Epidermal melanocyte (primary cell): ENCODE results near the gene GMPR.
A peak's percentile ranks its signal among the peaks of the same experiment; 100 is the strongest.

Experiments
- DNase-seq: peaks from one replicate; pipeline ENCODE4 v3.0.0; 2011; ENCODE audit warnings: low spot score; ENCODE audit not compliant: insufficient read length

Gene GMPR

GRCh38 chr6:16326531-16326930 lies 88.1 kb downstream of the GMPR start:
- no peak for DNase-seq

- no peak for DNase-seq
Measured at GRCh38 chr6:16326971-16327776, 88.8 kb downstream of the GMPR start.

DNA sequence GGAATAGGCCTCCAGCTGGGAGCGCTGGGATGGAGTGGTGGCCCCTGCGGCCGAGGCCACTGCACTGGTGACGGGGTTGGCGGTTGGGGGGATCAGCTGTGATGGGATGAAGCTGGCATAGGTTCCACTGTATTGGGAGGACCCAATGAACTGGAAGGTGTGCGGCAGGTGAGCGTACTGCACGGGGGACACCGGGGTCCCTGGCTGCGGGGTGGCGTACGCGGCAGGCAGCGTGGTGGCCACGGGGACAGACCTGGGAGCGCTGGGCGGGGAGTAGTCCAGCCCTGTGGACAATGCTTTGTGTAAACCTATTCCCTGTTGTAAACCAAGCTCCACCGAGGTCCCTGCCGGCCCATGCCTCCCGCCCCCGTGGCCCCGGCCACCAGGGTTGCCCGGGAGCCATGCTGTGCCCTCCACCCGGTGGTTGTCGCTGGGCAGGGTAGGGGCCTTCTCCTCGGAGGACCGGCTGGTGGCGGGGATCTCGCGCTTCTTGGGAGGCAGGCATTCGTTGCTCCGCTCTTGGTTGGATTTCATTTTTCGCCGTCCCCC lies 89.5 kb downstream of the GMPR start:
- no peak for DNase-seq

DNA sequence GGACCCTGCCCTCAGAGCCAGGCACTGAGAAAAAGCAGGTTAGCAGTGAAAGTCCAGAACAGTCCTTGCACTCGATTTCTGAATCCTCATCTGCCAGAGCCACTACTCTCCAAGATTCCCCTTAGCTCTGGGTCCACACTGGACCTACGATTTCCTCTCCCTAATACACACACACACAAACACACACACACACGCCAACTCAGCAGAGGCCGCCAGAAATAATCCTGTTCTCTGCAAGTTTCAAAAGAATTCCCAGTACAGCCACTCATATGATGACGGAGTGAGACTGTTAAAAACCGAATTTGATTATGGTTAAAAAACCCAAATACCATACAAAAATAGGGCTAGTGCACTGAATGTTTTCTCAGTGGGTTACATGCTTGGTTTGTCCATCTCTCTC lies 90.8 kb downstream of the GMPR start:
- DNase-seq, result no peak

DNA sequence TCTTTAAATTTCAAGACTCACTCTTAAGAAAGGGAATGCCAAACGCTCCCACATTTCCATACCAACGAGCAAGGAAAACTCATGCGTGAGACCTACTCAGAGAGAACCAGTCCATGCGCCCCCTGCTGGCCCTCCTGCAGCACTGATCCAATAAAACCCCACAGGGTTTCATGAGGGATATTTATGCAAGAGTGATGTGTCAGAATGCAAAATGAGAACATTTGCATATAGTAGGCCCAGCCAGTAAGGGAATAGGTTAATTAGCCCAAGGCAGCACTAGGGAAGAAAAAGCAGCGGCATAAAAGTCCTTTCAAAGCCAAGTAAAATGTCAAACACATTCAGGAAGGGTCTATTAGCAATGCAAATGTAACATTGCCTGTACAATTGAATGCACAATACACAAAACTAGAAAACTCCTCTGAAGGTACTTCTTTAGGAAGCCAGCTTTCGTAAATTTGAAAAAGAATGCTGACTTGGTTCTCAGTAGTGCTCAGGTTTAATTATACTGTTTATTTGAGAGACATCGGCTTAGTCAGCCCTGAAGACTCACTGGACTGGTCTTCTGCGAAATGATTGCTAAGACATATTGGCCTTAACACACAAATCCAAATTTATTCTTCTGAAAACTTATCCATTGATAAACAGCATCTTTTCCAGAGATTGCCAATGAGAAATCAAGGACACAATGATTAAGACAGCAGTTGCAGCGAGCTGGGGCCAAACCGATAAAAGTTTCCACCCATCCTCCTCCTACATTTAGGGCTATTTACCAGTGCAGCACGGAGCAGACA lies 93.2 kb downstream of the GMPR start:
- DNase-seq, result peak; percentile 92

DNA sequence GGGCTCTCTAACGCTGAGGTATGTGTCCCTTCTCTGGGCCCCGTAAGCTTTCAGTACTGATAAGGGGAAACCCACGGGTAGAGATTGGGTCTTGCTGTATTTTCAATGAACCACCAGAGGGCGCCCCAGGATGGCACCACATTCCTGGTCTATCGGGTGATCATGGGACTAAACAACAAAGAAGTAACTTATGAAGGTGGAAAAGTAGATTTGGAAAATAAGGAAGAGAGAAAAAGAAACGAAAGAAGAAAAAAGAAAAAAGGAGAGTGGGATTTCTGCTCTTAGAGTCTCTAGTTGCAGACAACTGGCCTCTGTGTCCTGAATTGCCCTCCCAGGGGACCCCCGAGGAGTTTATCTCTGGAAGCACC lies 93.8 kb downstream of the GMPR start:
- DNase-seq, result peak; percentile 85

- DNase-seq, result no peak
Measured at GRCh38 chr6:16333580-16333979, 95.2 kb downstream of the GMPR start.

DNA sequence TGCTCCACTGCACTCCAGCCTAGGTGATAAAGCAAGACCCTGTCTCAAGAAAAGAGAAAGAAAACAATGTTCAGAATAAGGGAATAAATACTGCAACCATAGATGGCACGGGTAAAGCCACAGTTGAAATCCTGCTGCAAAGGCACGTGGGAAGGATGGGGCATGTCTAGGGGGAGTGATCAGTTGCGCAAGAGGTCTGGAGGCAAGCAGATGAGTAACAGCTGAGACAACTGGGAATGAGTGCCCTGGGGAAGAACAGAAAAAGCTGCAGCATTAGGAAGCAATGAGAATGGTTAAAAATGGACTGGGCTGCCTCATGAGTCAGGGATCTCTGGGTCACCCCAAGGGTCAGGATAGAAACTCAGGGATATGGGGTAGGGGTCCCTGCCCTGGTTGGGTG lies 96.3 kb downstream of the GMPR start:
- DNase-seq, result peak; percentile 51

GRCh38 chr6:16335176-16335575 lies 96.8 kb downstream of the GMPR start:
- no peak for DNase-seq

DNA sequence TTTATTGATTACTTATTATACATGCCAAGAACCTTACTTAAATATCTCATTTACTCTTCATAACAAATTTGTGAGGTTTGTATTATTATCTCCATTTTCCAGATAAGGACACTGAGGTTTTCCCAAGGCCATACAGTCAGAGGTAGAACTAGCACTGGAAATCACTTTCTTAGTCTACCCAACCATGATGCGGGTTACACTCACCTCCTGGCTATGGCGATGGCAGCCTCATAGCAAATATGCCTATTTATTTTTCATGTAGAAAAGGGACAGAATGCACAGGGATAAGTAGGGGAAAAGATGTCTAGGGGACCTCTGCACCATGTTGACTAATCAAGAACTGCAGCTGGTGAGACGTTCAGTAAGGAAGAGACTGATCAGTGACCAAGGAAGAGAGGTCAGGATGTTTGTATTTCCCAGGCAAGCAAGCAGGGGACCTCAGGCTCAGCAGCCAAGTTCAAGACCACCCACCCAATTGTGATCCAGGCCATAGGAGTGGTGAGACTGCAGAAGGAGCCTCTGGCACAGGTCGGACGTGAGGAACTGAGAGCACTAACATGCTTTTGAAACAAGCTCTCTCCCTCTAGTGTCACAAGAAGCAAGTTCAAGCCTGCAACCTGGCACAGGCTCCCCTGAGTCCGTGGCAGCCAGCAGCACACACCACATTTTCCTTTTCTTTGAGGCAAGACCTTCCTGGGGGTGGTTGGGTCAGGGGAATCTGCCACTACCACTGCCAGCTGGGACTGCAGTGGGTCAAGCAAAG lies 97.8 kb downstream of the GMPR start:
- DNase-seq, result no peak

DNA sequence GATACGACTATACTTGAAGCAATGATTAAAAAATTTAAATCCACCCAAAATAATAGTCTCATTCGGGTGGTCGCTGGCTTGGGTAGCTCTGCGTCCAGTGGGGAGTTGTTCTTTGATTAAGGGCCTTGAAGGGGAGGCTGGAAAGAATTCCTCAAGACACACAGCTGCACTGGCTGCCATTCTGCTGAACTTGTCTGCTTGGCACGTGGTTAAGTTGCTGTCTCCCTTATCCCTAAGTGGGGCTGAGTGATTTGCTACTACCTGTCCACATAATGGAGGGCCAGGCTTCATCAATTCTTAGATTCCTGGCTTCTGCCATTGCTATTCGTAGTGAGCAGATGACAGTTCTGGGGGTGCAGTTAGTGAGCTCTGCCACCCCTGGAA lies 98.5 kb downstream of the GMPR start:
- DNase-seq, result no peak

DNA sequence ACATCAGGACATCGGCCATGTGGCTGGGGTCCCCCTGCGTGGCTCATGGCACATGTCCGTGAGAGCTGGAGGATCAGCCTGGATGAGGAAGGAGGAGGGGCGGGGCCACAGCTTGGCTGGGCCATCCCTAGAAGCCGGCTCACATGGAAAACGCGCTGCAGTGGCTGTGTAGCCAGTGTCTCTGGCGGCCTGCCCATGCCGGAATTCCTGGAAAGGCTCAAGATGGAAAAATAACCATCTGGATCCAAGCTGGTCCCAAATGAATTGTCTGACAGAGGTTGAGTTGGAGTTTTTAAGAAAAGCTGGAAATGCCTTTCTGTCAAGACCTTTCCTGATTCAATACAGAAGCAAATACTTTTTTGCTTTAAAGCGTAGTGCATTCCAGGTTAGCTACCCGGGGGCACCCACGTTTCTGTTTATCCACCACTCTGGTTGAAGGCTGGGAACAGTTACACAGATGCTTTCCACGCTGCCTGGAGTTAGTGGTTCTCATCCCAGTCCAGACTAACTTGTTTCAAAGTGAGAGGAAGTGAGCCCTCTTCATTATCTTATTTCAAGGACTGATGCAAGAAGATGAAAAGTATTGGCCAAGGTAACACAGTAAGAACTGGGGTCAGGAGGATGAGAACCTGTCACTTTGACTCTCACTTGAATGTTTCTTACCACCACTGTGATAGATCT lies 99.0 kb downstream of the GMPR start:
- DNase-seq, result no peak

- peak; percentile 88 for DNase-seq
Measured at GRCh38 chr6:16338577-16339264, 100.3 kb downstream of the GMPR start.

GRCh38 chr6:16339265-16339587 lies 100.8 kb downstream of the GMPR start:
- no peak for DNase-seq

DNA sequence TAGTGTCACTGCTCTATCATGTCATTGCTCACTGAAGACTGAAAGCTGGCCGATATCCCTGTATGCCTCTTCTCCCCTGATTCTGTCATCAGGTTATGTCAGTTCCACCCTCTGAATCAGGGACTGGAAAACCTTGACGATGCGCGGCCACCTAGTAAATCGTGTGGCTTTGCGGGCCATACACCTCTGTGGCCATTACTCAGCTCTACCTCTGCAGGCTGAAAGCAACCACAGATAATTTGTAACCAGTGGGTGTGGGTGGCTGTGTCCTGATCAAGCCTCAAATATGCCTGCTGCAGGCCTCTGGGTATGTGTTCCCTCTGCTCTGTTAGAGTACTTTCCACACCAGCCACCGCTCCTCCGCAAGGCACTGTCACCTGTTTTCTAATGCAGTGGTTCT lies 105.2 kb downstream of the GMPR start:
- DNase-seq, result no peak

DNA sequence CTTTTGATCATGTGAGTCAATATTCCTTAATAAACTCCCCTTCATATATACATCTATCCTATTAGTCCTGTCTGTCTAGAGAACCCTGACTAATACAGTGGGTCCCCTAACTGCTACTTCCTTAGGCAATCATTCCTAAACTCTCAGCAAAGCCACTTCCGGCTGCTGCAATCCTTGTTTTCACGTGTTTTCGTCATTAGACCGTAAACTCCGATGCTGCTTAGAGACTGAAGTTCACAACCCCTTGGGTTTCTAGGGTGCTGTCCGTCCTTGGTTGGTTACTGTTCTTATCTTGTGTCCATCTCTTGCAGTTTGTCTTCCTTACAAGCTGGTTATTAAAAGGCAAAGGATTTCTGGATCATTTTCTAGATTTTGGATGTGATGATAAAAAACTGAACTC lies 106.4 kb downstream of the GMPR start:
- DNase-seq, result no peak
